GM12864 (cell line): ENCODE results near the gene TK2.
A peak's percentile ranks its signal among the peaks of the same experiment; 100 is the strongest.

ENCODE experiments used
- DNase-seq: peaks from one replicate; pipeline ENCODE4 v3.0.0-alpha.2; 2011; ENCODE audit warnings: low read depth
- H3K4me3 ChIP-seq: 2 replicates; pipeline ENCODE4 v1.5.1; 2011; ENCODE audit warnings: mild to moderate bottlenecking, low read depth, low read length, control low read depth
- TF ChIP-seq, protein P1 (sequence below): IDR thresholded peaks from 2 replicates; pipeline ENCODE4 v1.5.1; 2011; ENCODE audit warnings: low read depth, mild to moderate bottlenecking, moderate library complexity, low read length, control low read depth, inconsistent platforms; ENCODE audit errors: missing control alignments

Gene TK2

DNA sequence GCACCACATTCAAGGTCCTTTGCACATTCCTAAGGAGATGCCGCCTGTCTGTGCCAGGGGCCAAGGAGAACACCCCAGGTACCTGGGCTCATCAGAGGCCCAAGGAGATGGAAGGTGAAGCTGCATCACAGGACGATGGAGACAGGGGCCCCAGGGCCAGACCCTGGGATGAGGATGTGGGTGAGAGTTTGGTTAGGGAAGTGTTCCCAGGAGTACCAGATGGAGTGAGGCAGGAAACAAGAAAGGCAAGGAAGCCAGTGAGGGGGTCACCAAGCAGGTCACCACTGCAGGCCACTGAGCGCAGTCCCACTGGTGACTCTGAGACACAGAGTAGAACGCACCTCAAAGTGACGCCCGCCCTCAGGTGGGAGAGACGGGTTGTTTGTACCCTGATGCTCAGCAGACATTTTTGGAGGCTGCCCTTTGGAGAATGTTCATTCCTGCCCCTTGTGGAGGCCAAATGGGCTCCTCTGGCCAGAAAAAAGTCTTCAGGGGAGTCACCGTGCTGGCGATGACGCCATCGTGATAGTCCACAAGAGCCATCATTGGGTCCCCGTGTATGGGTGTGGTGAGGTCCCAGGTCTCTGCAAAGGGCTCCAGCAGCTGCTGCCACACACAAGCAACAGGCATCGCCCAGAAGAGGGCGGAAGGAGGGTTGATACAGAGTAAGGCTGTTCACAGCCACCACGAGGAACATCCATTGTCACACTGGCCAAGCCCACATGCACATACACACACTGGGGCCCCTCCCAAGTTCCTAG lies 65.3 kb downstream of the TK2 start:
- DNase-seq: no peak
- TF ChIP-seq, protein P1, sequence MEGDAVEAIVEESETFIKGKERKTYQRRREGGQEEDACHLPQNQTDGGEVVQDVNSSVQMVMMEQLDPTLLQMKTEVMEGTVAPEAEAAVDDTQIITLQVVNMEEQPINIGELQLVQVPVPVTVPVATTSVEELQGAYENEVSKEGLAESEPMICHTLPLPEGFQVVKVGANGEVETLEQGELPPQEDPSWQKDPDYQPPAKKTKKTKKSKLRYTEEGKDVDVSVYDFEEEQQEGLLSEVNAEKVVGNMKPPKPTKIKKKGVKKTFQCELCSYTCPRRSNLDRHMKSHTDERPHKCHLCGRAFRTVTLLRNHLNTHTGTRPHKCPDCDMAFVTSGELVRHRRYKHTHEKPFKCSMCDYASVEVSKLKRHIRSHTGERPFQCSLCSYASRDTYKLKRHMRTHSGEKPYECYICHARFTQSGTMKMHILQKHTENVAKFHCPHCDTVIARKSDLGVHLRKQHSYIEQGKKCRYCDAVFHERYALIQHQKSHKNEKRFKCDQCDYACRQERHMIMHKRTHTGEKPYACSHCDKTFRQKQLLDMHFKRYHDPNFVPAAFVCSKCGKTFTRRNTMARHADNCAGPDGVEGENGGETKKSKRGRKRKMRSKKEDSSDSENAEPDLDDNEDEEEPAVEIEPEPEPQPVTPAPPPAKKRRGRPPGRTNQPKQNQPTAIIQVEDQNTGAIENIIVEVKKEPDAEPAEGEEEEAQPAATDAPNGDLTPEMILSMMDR: peak; percentile 18
- H3K4me3 ChIP-seq: no peak overlapping the region

DNA sequence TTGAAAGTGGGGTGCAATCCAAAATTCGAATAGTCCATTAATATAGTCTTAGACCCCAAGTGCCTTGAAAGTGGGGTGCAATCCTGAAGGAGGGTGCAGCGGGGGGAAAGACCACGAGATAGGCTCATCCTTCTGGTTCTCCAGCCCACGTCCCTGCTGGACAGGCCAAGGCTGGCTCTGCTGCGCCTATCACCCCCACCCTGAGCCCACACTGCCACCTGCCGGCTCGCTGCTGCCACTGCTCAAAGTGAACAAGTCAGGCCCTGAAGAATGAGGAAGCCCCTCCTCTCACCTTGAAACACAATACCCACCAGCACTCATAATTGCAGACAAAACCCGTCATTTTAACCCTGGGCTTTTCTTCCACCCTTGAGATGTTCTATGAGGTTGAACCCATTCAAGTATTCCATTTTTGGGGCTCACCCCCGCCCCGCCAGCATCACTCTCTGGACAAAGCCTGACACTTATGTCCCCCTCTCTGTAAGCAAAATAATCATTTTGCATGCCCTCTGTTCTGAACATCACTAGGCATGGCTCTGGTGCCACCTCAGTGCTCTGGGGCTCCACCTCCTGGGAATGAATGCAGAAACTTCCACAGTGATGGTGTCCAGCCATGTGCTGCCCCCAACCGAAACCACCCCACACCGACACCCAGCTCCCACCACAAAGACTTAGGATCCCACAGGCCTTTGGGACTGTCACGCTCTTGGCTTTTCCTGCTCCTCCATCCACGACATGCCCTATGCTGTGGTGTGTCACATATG lies 66.1 kb downstream of the TK2 start:
- TF ChIP-seq, protein P1: peak; percentile 98
- DNase-seq: peak; percentile 21
- H3K4me3 ChIP-seq: no peak overlapping the region

DNA sequence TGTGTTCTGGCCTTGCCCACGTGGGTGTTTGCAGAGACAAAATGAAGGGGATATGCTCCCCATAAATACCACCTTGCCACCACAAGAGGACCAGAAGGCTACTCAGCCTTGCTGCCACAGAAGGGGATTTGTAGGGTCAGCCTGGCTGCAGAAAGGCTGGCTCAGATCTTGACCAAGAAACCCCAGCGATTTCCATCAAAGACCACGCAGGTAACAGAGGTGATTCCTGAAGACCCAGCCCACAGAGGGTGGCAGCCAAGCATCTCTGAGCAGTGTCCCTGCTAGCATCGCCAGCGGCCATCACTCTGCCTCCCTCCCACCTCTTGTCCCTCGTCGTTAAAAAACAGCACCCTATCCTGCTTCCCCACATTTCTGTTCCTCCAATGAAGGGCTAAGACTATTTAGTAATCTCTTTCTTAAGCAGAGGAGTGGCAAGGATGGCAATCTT lies 68.0 kb downstream of the TK2 start:
- TF ChIP-seq, protein P1: no peak
- DNase-seq: no peak
- H3K4me3 ChIP-seq: no peak overlapping the region

DNA sequence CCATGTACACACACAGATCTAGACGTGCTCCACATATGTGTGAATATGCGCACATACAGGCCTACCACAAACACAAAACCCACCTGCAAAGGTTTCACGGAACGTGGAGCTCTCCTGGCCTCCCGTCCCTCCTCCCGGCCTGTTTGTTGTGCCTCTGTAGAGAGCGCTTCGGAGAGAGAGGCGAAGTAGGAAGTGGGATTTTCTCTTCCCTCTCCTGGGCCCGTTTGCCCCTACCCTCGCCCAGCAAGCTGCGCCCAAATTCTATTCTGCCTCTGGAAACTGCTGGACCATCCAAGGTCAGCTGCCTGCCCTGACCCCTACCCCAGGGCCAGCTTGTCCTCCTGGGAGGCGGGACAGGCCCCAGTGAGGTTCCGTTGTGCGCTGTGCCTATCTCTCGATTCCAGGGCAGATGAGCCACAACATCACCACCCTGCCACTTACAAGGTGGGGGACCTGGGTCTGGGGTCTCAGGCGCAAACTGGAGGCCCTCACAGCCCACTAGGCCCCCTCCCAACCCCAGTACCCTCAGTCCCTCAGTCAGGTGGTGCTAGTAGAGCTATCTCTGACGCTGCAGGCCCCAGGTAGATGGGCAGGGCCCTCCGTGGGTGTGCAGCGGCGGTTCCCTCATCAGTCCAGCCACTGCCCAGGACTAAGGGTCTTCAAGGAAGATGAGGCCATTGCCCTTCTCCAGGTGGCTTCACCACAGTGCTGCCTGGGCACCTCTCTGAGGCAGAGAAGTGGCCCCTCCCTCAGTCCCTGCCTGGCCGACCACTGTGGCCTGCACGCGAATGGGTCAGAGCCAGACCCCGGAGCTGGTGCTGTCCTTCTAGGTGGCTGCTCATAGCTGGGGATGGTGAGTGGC lies 68.6 kb downstream of the TK2 start:
- TF ChIP-seq, protein P1: no peak
- H3K4me3 ChIP-seq: no peak overlapping the region
- DNase-seq: no peak

DNA sequence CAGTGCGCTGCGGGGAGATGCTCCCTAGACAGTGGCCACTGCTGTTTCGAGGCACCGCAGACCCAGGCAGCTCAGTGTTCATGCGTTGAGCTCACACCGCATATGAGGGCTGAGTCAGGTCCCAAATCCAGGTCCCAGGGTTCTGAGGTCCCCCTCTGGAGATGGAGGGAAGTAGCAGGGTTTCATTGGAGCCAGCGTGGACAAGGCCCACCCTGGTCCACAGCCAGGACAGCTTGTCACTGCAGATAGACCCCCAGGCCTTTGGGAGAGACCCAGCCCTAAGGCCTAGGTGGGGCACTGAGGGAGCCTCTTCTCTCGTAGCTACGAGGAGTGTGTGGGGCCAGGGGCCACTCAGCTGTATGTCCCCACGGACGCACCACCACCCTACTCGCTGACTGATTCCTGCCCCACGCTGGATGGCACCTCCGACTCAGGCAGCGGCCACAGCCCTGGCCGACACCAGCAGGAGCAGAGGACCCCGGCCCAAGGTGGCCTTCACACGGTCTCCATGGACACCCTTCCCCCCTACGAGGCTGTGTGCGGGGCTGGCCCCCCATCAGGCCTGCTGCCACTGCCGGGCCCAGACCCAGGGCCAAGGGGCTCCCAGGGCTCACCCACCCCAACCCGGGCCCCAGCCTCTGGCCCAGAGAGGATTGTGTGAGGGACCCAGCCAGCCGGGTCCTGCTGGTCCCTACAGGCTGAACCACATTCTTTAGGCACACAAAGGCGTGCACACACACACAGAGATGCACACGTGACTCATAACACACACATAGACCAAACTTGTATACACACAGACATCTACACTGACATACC lies 69.4 kb downstream of the TK2 start:
- DNase-seq: no peak
- no peak overlapping the region for H3K4me3 ChIP-seq
- TF ChIP-seq, protein P1: no peak

DNA sequence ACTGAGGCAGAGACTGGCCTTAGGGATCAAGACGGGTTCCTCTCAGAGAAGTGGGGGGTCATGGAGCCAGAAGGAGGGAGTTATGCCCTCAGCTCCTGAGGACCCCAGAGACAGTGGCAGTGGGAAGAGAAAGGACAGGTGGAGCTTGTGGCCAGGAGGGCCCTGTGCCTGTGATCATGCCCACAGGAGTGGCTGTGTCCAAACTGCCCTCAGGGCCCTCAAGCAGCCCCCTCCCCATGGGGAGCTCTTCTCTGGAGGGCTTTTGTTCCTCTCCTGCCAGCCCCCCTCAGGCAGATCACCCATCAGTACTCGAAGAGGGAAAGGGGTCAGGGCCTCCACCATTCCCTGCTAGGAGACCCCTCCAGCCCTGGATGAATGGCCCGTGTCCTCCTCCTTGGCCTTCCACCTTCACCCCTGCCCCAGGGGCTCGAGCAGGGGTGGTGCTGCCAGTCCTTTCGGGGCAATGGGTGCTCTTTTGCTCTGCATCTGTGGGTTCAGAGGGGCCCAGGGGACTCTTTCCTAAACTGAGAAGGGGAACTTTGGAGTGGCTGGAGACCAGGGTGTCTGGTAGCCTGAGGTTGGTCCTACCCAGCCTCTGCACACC lies 70.2 kb downstream of the TK2 start:
- H3K4me3 ChIP-seq: no peak overlapping the region
- TF ChIP-seq, protein P1: no peak
- no peak for DNase-seq
